Activated CD8-positive, alpha-beta T cell treated with anti-CD3 and anti-CD28 coated beads for 36 hours (primary cell): Measurements from ENCODE around the gene TLN1. TPM values are rescaled to one million over a fixed set of nuclear protein-coding genes. Genes with fewer than 3 reads are reported as not detected.
A peak's percentile ranks its signal among the peaks of the same experiment; 100 is the strongest.

Source experiments
- ATAC-seq: fragments of 200-7000 bp; cut with Tn5 transposase; one replicate; pipeline ENCODE4 v1.10.0; 2021; ENCODE audit warnings: mild to moderate bottlenecking, moderate library complexity
- CTCF ChIA-PET: fragments of 350-600 bp; sonication (Branson Sonifier 250); formaldehyde crosslinking; loops from one replicate; lab custom pipeline; 2021; ENCODE audit warnings: antibody characterized with exemption; lab: Charles Lee
- POLR2A ChIA-PET: fragments of 350-600 bp; sonication (Branson Sonifier 250); formaldehyde crosslinking; loops from one replicate; lab custom pipeline; 2021; ENCODE audit warnings: antibody characterized with exemption; lab: Charles Lee
- DNase-seq: peaks from one replicate; pipeline ENCODE4 v3.0.0-alpha.2; 2020
- H3K27ac Mint-ChIP-seq: one replicate; pipeline ENCODE4 v1.8.0; 2021; ENCODE audit warnings: mild to moderate bottlenecking, mixed read lengths
- H3K27me3 Mint-ChIP-seq: one replicate; pipeline ENCODE4 v1.8.0; 2021; ENCODE audit warnings: mixed read lengths
- H3K36me3 Mint-ChIP-seq: one replicate; pipeline ENCODE4 v1.8.0; 2021; ENCODE audit warnings: low read depth, mixed read lengths
- H3K4me1 Mint-ChIP-seq: one replicate; pipeline ENCODE4 v1.8.0; 2021; ENCODE audit warnings: low read depth, mixed read lengths
- H3K4me3 Mint-ChIP-seq: one replicate; pipeline ENCODE4 v1.8.0; 2021; ENCODE audit warnings: mild to moderate bottlenecking, moderate library complexity, mixed read lengths
- H3K9me3 Mint-ChIP-seq: one replicate; pipeline ENCODE4 v1.8.0; 2021; ENCODE audit warnings: mixed read lengths
- CTCF ChIP-seq: fragments of 200-600 bp; IDR thresholded peaks from one replicate; pipeline ENCODE4 v1.8.0; 2022; ENCODE audit warnings: antibody characterized with exemption, mild to moderate bottlenecking
- intact Hi-C: fragments of 100-400 bp; cut with micrococcal nuclease; formaldehyde crosslinking; loops from one replicate; pipeline ENCODE4 v1.10.0; 2022
- total RNA-seq, 2 experiments: library from RNA; stranded (reverse); gene quantifications; one replicate each; pipeline ENCODE4 v1.2.3, GENCODE V29; 2021

TLN1 gene
- total RNA-seq, 2 experiments from 2014 or later: 212 to 219 TPM

DNA sequence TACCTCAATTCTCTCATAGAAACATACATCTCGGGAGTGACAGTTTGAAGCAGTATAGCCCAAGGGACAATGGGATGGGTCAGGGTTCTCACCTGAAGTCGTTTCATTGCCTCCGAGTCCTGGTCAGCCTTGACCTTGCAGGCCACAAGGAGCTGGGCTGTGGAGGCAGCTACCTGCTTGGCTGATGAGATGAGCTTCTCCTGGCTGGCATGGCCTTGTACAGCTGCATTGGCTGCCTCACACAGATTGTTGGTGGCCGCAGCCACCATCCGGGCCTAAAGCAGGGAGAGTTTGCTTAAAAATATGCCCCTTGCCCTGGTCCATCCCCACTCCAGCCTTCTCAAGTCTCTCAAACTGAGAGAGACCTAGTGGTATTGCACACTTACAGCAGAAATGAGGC lies 33.8 kb downstream of the TLN1 start:
- no peak for ATAC-seq
- H3K27me3 Mint-ChIP-seq: no peaks in the 10 kb centered on the region
- no peak overlapping the region for H3K4me3 Mint-ChIP-seq
- ChIA-PET POLR2A (interaction anchor here (0.7 kb wide), 1 partner anchor 86 kb away, joined by 3 read pairs; no protein-coding TSS in a partner anchor), CTCF (interaction anchor here (0.9 to 12.7 kb wide), 7 partner anchors 7 to 91 kb away, joined by 3 to 313 read pairs (median 106); partner anchors contain the start of genes ARHGEF39, CA9, CCDC107 and CREB3)
- no peak for DNase-seq
- intact Hi-C loops: no loop called here
- no peaks in the 10 kb centered on the region for H3K4me1 Mint-ChIP-seq
- TF ChIP-seq CTCF: no peak
- H3K36me3 Mint-ChIP-seq: peaks cover 24% of the 10 kb centered on the region
- no peak overlapping the region for H3K27ac Mint-ChIP-seq
- no peaks in the 10 kb centered on the region for H3K9me3 Mint-ChIP-seq

DNA sequence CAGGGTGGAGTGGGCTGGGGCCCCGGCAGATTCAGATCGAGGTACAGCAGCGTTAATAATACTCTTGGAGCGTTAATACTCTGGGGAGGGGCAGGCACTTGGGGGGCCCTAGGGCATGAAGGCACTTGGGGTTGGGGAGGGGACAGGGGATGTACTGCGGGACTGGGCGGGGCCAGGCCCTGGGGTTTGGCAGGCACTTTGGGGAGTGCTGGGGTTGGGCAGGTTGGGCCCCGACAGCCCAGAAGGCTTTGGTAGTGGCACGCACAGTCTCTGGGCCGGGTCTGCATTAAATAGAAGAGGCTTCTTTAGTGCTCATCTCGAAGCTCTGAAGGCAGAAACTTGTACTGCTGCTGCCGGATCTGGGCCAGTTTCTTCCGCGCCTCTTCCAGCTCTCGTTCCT lies 34.5 kb downstream of the TLN1 start:
- no peak for DNase-seq
- Mint-ChIP-seq H3K36me3 (peaks cover 17% of the 10 kb centered on the region), H3K27me3 (no peaks in the 10 kb centered on the region), H3K27ac (no peak overlapping the region), H3K4me1 (no peaks in the 10 kb centered on the region), H3K9me3 (no peaks in the 10 kb centered on the region), H3K4me3 (no peak overlapping the region)
- intact Hi-C loops: no loop called here
- TF ChIP-seq CTCF: no peak
- POLR2A ChIA-PET: interaction anchor here (0.5 to 1.7 kb wide), 3 partner anchors 19 to 37 kb away, joined by 3 to 5 read pairs (median 4); partner anchors contain the start of gene ARHGEF39
- CTCF ChIA-PET: interaction anchor here (1.0 to 12.7 kb wide), 20 partner anchors 14 to 326 kb away, joined by 3 to 313 read pairs (median 10); partner anchors contain the start of genes ARHGEF39, CA9, CCDC107 and CREB3
- no peak for ATAC-seq

GRCh38 chr9:35696520-35697215 lies 35.3 kb downstream of the TLN1 start:
- Mint-ChIP-seq H3K4me1 (no peaks in the 10 kb centered on the region), H3K36me3 (peaks cover 17% of the 10 kb centered on the region), H3K27ac (no peak overlapping the region), H3K27me3 (no peaks in the 10 kb centered on the region), H3K9me3 (no peaks in the 10 kb centered on the region), H3K4me3 (no peak overlapping the region)
- CTCF ChIA-PET: interaction anchor here (0.6 to 12.7 kb wide), 36 partner anchors 13 to 337 kb away, joined by 3 to 313 read pairs (median 5); partner anchors contain the start of genes ARHGEF39, CA9, CCDC107 and CREB3
- TF ChIP-seq CTCF: peak; percentile 95
- ATAC-seq: peak; percentile 98
- intact Hi-C loops: no loop called here
- POLR2A ChIA-PET: interaction anchor here (1.0 to 1.7 kb wide), 7 partner anchors 12 to 39 kb away, joined by 4 to 6 read pairs (median 4); partner anchors contain the start of genes ARHGEF39, CCDC107 and RMRP
- peak; percentile 75 for DNase-seq

GRCh38 chr9:35695943-35696401 lies 36.0 kb downstream of the TLN1 start:
- ChIA-PET POLR2A (interaction anchor here (1.0 to 1.7 kb wide), 7 partner anchors 13 to 38 kb away, joined by 4 to 6 read pairs (median 4); partner anchors contain the start of genes ARHGEF39, CCDC107 and RMRP), CTCF (interaction anchor here (0.6 to 12.7 kb wide), 33 partner anchors 12 to 304 kb away, joined by 3 to 313 read pairs (median 4); partner anchors contain the start of genes ARHGEF39, CA9, CCDC107 and CREB3)
- ATAC-seq (no peak), DNase-seq (no peak)
- Mint-ChIP-seq H3K9me3 (no peaks in the 10 kb centered on the region), H3K4me3 (no peak overlapping the region), H3K27ac (no peak overlapping the region), H3K4me1 (no peaks in the 10 kb centered on the region), H3K27me3 (no peaks in the 10 kb centered on the region), H3K36me3 (peaks cover 17% of the 10 kb centered on the region)
- intact Hi-C loops: no loop called here
- TF ChIP-seq CTCF: no peak
